Gastrocnemius medialis (tissue), 4 donors: ENCODE measurements around the gene MAP3K4.

Experiments used
- CTCF ChIP-seq, 5 experiments: fragments of 450-650 bp in 3 of 5; fragments of 200-600 bp in 2 of 5; sonication (generic) in 2 of 5; IDR thresholded peaks in 4 of 5; conservative IDR thresholded peaks in 1 of 5; 1 replicate in 4 of 5; 2 replicates in 1 of 5; pipeline ENCODE4 v1.5.1; 2016 to 2019; ENCODE audit warnings: antibody characterized with exemption in 5 of 5, mild to moderate bottlenecking in 3 of 5, moderate library complexity in 3 of 5
- POLR2A ChIP-seq, 2 donors: fragments of 450-650 bp; IDR thresholded peaks; one replicate each; pipeline ENCODE4 v1.6.1; 2017; ENCODE audit warnings: antibody characterized with exemption in 2 of 2, mild to moderate bottlenecking in 2 of 2, moderate library complexity in 2 of 2

- TF ChIP-seq POLR2A (IDR thresholded peaks at IDR 0.05) (no peak), CTCF (IDR thresholded peaks at IDR 0.05 in 4 of 5, conservative IDR thresholded peaks at IDR 0.05 in 1 of 5) (no peak)
These were observed 148.9 kb downstream of the MAP3K4 start for GRCh38 chr6:161140554-161140875.
